ENCODE measurements around the gene FKTN. TPM values are rescaled to one million over a fixed set of nuclear protein-coding genes. Genes with fewer than 3 reads are reported as not detected.
"Not testable (repeated sequence)": the region's sequence is repeated elsewhere in the genome, so short reads cannot be mapped to it uniquely, and the experiment has no call there.

FKTN gene
- total RNA-seq, 6 experiments from 2014 or later, result 27.6 to 35.5 (median 30.8) TPM

- H3K4me3 Mint-ChIP-seq; H3K4me1 Mint-ChIP-seq (ENCODE audit: low read depth); H3K27me3 Mint-ChIP-seq (ENCODE audit: insufficient read depth); H3K9me3 Mint-ChIP-seq; H3K27ac Mint-ChIP-seq; DNase-seq: not testable (repeated sequence)
- H3K36me3 Mint-ChIP-seq (ENCODE audit: low read depth), result peaks cover 51% of the 10 kb centered on the region
Observed at GRCh38 chr9:105522618-105523385, 35.1 kb upstream of the FKTN start.

DNA sequence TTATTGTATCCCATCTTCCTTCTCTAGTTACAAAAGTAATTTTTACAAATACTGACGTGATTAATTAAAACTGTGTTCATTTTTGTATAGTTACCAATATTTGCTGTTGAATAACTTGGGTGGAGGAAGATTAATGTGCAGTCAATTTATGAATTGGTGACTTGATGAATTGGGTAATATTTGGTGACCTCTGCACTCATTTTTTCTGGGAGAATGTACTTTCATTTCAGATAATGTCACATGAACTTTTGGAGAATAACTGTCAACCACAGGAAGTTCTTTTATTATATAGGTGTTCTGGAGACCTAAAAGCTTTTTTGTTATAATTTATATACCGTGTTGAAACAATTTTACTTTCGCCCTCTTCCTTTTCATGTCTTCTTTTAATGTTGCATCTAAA, 26.4 kb upstream of the FKTN start:
- H3K9me3 Mint-ChIP-seq, result peaks cover 11% of the 10 kb centered on the region
- TF ChIP-seq, protein P1, sequence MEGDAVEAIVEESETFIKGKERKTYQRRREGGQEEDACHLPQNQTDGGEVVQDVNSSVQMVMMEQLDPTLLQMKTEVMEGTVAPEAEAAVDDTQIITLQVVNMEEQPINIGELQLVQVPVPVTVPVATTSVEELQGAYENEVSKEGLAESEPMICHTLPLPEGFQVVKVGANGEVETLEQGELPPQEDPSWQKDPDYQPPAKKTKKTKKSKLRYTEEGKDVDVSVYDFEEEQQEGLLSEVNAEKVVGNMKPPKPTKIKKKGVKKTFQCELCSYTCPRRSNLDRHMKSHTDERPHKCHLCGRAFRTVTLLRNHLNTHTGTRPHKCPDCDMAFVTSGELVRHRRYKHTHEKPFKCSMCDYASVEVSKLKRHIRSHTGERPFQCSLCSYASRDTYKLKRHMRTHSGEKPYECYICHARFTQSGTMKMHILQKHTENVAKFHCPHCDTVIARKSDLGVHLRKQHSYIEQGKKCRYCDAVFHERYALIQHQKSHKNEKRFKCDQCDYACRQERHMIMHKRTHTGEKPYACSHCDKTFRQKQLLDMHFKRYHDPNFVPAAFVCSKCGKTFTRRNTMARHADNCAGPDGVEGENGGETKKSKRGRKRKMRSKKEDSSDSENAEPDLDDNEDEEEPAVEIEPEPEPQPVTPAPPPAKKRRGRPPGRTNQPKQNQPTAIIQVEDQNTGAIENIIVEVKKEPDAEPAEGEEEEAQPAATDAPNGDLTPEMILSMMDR (IDR thresholded peaks at IDR 0.05), result no peak
- H3K4me1 Mint-ChIP-seq (ENCODE audit: low read depth), result no peaks in the 10 kb centered on the region
- no peak for DNase-seq
- no peak overlapping the region for H3K4me3 Mint-ChIP-seq
- no peak overlapping the region for H3K27ac Mint-ChIP-seq
- peaks cover 21% of the 10 kb centered on the region for H3K36me3 Mint-ChIP-seq (ENCODE audit: low read depth)
- H3K27me3 Mint-ChIP-seq (ENCODE audit: insufficient read depth), result no peaks in the 10 kb centered on the region

DNA sequence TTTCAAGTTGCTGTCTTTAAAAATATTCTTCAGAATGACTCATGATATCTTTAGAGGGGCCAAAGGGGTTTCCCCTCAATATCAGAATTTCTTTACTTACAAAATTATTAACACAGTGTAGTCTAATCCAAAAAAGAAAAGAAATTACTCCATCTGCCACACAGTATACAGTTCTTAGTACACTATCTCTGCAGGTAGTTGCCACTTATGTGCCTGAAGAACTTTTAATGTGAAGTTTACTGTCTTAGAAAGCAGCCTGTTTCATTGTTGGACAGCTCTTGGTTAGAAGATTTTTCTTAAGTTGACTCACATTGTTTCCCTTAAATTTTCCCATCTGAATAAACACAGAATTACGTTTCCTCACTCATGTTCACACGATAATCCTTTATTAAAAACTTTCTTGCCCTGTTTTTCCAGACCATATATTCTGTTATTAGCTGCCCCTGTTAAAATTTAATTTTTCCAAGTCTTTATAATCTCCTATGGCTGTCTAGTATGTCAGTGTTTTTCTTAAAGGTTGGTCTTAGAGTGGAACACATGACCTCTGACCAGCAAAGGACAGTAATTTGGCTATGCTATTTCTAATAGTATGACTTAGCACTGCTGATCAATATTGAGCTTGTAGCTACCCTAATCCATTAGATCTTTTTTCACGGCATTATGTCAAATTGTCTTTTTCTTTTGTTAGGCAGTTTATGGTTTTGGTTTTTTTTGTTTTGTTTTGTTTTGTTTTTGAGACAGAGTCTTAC, 21.8 kb upstream of the FKTN start:
- Mint-ChIP-seq H3K9me3 (no peaks in the 10 kb centered on the region), H3K27me3 (ENCODE audit: insufficient read depth) (no peaks in the 10 kb centered on the region), H3K4me3 (no peak overlapping the region), H3K4me1 (ENCODE audit: low read depth) (no peaks in the 10 kb centered on the region), H3K27ac (no peak overlapping the region), H3K36me3 (ENCODE audit: low read depth) (no peaks in the 10 kb centered on the region; the same call in 1 of the 2 replicates)
- DNase-seq, result no peak
- TF ChIP-seq, protein P1 (IDR thresholded peaks at IDR 0.05), result no peak

GRCh38 chr9:105539452-105539851, 18.5 kb upstream of the FKTN start:
- H3K9me3 Mint-ChIP-seq, result no peaks in the 10 kb centered on the region
- DNase-seq, result no peak
- TF ChIP-seq, protein P1 (IDR thresholded peaks at IDR 0.05), result peak; percentile 43
- peaks cover 8% of the 10 kb centered on the region; the same call in 1 of the 2 replicates for H3K36me3 Mint-ChIP-seq (ENCODE audit: low read depth)
- H3K27ac Mint-ChIP-seq, result no peak overlapping the region
- no peaks in the 10 kb centered on the region for H3K4me1 Mint-ChIP-seq (ENCODE audit: low read depth)
- H3K4me3 Mint-ChIP-seq, result no peak overlapping the region
- H3K27me3 Mint-ChIP-seq (ENCODE audit: insufficient read depth), result no peaks in the 10 kb centered on the region

GRCh38 chr9:105541838-105542237, 16.1 kb upstream of the FKTN start:
- Mint-ChIP-seq H3K36me3 (ENCODE audit: low read depth) (peaks cover 8% of the 10 kb centered on the region; the same call in 1 of the 2 replicates), H3K9me3 (no peaks in the 10 kb centered on the region), H3K27me3 (ENCODE audit: insufficient read depth) (no peaks in the 10 kb centered on the region), H3K4me1 (ENCODE audit: low read depth) (no peaks in the 10 kb centered on the region), H3K27ac (no peak overlapping the region), H3K4me3 (no peak overlapping the region)
- no peak for DNase-seq
- TF ChIP-seq, protein P1 (IDR thresholded peaks at IDR 0.05), result no peak

- TF ChIP-seq, protein P1 (IDR thresholded peaks at IDR 0.05), result no peak
- H3K4me1 Mint-ChIP-seq (ENCODE audit: low read depth), result peaks cover 15% of the 10 kb centered on the region
- no peak overlapping the region for H3K27ac Mint-ChIP-seq
- H3K4me3 Mint-ChIP-seq, result no peak overlapping the region
- DNase-seq, result no peak
- H3K36me3 Mint-ChIP-seq (ENCODE audit: low read depth), result peaks cover 9% of the 10 kb centered on the region
- peaks cover 2% of the 10 kb centered on the region; the same call in 1 of the 2 replicates for H3K27me3 Mint-ChIP-seq (ENCODE audit: insufficient read depth)
- H3K9me3 Mint-ChIP-seq, result peaks cover 7% of the 10 kb centered on the region; the same call in 1 of the 2 replicates
Observed at GRCh38 chr9:105554042-105554441, 3.9 kb upstream of the FKTN start.
